NK-92 treated with Interleukin-12 subunit alpha and Interleukin-12 subunit beta, amount 100 ng/mL, for 24 hours (cell line): ENCODE measurements around the gene STXBP6.

Experiments
- DNase-seq: peaks from one replicate; lab custom pipeline; 2025; lab: John Stamatoyannopoulos, UW

STXBP6 gene

DNA sequence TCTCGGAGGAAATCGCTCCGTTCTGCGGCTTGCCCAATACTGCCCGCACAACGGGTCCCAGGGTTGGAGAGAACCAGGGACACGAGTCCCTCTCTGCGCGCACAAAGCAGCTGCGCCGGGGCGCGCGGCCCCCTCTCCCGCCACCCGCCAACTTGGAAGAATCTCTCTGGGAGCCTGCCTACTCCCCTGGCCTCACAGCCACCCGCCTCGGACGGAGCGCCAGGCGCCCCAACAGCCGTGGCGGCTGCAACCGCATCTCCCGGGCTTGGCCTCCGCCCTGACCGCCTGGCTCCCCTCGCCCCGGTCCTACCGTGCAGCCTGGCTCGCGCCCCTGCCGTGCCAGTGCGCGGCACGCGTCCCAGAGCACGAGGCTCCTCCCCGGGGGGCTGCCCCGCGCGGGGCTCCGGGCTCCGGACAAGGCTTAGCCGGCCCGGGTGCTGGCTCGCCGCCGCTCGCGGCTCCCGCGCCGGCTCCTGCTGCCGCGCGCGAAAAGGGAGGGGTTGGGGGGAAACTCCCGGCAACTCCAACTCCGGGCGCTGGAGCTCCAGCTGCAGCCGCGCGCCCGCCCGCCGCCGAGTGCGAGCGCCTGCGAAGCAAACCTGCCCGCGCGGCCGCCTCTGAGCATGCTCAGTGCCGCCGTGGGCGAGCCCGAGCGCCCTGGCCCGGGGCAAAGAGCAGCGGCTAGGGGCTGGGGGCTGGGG is at the start of gene STXBP6:
STXBP6 (minus strand) TSS at position 580 of the 701 bp plus-strand sequence. CDS start 75,329 bp downstream, outside the sequence.
- DNase-seq, result no peak

DNA sequence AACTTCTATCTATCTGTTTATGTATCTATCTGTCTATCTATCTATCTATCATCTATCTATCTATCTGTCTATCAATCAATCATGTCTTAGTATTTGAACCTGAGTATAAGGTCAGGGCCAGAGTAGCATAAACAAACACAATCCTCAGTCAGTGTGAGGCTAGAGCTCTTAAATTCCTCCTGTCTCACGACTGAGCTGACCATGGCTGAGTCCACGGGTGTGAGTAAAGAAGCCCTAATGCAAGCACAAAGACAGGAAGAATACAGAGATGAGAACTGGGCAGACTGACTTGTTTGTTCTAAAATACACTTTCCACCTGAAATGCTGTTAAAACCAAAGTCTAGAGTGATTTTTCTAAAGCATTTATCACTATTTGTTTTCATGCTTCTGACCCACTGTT is 47.2 kb upstream of the STXBP6 start:
- no peak for DNase-seq

DNA sequence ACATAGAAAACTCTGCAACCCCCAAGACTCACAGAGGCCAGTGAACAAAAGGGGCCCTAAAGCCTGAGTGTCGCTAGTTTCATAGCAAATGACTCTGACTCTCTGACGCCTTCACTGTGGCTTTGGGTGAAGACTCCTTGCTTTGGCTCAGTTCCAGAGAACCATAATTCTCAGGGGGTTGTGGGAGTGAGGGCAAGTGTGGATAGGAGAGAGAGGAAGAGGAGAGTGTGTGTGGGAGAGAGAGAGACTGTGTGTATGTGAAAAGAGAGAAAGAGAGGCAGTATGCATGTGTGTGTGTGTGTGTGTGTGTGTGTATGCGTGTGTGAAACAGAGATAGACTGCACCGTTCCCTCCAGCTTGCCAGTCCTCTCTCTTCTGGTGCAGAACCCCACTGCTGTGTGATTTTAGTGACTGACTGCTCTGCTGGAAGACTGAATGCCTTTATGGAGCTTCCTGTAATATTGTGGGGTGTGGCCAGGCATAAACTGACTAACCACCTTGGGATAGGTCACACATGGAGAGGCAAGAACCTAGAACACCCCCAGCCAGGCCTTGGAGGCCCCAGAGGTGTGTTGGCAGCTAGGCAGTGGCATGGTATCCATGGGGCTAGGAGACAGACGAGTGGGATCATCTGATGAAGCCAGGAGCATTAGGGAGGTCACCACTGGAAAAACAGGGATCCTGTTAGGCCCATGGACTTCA is 45.9 kb upstream of the STXBP6 start:
- no peak for DNase-seq

DNA sequence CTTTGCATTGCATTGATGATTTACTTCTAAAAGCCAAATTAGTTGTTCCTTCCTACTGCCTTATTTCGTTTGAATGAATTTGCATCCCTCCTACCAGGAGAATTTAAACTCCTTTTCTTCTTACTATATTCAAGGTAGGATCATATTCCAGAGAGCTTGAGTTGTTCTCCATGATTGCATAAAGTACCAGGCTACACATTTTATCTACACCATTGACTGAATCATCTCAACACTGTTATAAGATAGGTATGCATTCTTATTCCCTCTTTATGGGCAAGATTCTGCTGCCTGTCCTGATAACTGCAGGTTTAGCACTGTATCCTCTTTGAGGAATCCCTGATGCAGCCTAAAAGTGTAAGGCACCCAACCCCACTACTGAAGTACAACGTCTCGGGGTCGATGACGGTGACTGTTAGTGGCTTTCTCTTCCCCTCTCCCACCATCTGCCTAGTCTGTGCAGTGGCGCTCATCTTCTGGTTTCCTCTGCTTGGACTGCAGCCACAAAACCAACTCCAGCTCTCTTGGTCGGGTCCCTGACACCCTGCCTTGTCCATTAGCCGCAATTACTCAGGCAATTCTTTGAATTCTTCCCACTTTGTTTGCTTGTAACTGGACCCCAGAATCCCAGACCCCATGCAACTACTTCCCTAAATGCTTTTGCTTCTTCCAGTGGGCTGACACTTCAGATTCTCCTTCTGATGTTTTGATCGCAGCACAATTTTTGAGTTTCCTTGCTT is 44.4 kb upstream of the STXBP6 start:
- no peak for DNase-seq

DNA sequence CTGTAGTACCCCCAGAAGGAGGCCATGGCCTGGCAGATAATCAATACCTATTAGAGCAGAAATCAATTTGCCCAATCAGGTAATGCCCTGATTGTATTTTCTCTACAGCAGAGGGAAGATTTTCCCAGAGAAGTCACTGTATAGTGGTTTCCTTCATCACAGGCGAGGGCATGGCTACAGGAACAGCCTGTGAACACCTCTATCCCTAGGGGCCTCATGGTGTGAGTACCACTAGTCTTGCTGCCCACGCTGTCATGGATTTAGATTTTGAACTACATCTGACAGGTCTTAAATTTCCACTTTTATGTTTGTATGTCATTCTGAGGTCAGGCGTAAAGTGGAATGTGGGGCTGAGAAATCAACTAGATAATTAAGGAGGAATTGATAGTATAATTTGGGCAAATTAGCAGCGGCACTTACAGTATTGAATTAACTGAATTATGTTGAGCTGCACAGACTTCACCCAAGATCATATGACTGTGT is 42.4 kb upstream of the STXBP6 start:
- DNase-seq, result no peak

DNA sequence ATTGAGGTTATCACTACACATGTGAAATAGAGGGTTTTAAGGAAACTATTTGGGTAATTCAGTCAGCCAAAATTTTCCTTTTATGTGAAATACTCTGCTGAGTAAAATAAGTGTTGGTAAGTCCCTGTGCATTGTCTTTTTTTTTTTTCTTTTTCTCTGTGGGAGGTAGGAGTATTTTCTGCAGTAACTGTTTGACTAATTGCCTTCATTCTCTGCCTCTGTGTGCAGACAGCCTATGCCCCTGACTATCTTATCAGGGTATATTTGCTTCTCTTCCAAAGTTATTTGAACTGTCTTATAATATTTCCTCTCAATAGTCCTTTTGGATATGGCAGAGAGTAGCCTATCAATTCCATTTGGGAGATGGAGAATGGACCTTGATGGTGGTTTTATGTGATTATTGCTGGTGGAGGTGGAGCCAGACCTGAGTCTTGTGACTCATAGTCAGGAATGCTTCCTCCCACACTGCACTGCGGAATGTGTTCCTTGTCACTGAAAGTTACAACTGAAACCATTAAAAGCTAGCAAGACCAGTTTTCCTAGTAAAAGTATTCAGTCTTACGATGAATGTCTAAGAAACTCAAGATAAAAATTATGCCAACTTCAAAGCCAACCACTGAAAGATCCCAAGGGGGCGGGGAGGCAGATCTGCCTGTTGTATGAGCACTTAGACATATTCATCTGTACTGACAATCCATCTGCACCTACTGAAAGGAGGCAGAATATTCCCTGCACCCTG is 40.9 kb upstream of the STXBP6 start:
- DNase-seq, result no peak

DNA sequence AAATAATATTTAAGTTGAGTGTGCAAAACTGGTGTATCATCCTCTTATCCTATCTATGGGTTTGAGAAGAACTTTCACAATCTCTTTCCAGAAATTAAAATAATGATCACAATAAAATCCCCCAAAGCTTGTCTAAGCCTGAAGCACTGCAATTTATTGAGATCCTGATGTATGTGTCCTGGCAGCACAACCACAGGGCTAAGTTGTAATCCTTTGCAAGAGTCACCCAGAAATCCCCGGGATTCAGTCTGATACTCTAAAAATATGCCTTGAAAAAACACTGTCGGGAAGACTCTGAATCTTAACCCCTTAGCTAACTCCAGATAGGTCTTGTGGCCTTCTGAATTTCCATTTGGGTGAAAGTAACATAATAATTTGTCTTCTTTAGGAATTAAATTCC is 40.3 kb upstream of the STXBP6 start:
- DNase-seq, result no peak

DNA sequence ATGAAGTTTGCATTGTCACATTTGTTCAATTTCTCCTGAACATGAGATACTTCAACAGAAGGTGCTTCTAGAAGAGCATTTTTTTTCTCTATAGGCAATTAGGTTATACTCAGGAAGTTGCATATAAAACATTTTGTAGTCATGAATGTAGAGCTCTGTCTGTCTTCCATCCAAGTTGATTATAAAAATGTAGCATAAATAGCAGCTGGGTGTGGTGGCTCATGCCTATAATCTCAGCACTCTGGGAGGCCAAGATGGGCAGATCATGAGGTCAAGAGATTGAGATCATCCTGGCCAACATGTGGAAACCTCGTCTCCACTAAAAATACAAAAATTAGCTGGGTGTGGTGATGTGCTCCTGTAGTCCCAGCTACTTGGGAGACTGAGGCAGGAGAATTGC is 39.5 kb upstream of the STXBP6 start:
- DNase-seq, result no peak

DNA sequence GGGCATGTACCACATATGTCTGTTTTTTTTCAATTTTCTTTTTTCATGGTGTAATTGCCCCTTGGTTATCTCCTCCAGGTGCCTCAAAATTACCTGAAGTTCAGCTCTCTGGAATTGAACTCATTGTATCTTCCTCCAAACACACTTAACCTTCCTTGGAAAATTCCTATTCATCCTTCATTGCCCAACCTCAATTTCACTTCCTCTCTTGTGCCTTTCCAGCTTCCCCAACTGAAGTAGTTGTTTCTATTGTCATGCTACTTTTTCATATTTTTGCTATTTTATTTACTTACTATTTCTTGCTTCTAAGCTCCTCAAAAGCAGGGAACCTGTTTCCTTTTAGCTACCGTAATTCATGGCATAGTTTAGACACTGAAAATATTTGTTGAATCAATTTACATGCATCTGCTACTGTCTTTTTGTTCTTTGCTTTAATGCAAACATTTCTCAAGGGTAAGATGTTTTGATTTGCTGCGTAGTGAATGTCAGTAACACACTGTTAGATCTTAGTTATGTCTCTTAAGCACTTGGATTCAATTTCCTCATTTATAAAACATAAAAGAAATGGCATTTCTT is 37.0 kb upstream of the STXBP6 start:
- DNase-seq, result no peak

DNA sequence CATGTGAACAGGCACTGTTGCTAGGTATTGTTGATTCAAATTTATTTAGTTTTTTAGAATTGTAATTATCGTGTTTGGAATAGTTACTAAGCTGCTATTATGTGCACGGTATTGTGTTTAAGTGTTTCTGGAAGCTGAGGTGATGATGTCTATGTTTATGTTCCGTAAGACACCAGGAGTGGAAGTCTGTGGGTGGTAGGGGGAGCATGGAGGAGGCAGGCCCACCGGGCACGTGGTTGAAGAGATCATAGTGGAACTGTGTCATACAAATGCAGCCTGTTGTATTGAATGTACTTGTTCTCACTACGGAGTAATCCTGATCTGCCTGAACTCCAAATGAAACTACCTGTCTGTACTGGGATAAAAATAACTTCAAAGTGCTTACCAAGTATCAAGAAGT is 36.1 kb upstream of the STXBP6 start:
- DNase-seq, result no peak

DNA sequence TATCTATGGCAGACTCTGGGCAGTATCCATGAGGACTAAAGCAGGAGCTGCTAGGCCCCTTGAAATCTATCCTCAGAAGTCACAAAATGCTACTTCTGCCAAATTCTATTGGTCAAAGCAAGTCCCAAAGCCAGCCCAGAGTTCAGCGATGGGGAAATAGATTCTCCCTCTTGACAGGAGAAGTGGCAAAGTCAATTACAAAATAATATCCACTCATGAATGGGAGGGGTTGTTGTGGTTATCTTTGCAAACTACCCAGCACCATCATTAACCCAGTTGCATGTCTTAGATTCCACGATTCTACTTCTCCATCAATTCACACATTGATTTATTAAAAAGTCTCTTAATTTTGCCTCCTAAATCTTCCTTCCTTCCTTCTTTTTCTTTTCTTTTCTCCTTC is 30.7 kb upstream of the STXBP6 start:
- no peak for DNase-seq

DNA sequence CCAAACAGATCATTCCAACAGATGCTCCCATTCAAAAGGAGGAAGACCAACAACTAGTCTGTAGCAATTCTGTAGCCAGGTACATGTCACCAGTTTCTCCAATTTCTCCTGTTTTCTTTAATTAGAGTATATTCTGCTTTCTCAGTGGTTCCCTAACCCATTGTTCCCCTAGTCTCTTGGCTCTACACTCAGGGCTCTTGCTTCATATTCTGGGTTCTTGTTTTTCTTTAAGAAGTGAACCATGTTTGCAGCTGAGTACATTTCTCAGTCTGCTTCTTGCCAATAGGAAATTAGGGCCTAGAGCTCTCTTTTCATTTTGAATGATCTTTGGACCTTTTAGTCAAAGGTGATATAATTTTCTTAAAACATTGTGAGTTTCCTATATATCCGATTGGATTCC is 29.4 kb upstream of the STXBP6 start:
- no peak for DNase-seq

DNA sequence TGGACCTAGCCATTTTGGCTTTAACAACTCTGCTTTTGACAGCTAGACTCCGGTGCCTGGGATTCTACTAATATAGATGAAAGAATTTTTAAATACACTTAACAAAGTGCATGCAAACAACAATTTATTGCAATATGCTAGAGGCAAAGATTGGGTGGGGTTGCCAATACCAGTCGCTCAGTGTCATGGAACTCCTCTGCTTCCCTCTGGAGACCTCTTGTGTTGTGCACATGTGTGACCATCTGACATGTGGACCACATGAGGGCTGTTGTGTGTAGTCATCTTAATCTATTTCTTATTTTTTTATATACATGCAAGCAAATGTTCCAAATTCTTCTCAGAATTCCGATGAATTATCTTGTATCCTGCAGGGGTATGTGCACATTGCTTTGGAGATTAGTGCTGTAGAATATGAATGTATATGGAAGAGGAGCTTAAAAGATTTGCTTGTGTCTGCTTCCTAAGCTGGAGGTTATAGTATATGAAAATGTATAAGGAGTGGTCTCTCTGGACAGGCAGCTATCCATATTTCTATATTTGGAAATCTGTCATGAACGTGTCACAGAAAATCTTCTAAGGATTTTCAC is 24.2 kb upstream of the STXBP6 start:
- no peak for DNase-seq

DNA sequence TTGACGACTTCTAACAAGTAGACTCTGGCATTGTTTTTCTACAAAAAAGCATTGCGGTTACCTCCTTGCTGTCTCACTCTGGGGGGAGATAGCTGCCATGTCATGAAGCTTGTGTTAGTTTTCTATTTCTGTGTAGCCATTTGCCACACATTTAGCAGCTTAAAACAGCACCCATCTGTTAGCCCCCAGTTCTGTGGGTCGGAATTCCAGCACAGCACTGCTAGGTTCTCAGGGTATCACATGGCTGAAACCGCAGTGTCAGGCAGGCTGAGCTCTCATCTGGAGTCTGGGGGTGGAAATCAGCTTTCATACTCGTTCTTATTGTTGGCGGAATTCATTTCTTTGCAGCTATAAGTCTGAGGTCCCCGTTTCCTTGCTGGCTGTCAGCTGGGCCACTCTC is 19.9 kb upstream of the STXBP6 start:
- no peak for DNase-seq

DNA sequence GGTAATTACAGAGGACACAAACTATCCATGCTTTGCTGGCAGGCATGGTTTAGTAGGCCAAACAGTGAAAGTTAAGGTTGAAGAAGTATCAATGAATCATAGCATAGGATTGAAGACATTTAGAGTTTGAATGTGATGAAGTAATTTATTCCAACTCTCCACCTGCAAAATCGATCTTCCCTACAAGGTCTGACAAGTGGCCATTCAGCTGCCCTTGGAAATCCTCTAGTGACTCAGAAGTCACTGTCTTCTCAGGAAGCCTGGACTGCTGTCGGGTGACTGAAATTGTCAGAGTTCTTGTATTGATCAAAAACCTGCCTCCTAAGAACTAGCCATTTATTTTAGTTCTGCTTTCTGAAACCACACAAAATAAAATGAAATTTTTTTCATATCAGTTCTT is 17.7 kb upstream of the STXBP6 start:
- DNase-seq, result no peak

DNA sequence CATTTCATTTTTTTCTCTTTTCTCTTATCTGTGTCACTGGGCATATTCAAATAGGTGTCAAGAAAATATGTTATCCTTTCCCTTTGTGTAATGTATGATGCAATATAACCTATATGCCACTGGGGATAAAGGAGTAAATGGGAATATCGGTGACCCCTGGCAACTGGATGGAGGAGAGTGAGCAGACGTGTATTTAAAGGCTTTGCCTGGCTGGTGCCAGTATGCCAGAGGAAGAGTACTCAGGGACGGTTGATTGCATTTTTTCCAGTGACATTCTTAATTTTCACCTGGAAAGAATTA is 12.0 kb upstream of the STXBP6 start:
- no peak for DNase-seq

DNA sequence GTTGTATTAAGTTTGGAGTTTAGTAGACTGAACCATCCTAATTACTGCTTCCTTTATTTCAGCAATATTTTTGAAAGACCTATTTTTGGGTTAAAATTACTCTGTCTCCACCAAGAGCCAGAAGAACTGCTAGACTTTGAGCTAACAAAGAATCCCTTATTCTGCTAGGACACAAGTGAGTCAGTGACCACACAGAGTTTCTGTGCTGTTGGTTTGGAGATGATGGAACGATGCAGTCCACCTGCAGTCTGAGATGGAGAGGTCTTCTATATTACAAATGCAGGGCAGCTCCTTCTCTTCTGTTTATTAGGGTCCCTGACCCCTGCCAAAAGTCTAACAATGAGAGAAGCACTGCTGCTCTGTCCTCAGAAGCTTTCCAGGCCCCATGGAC is 6.7 kb upstream of the STXBP6 start:
- DNase-seq, result no peak

DNA sequence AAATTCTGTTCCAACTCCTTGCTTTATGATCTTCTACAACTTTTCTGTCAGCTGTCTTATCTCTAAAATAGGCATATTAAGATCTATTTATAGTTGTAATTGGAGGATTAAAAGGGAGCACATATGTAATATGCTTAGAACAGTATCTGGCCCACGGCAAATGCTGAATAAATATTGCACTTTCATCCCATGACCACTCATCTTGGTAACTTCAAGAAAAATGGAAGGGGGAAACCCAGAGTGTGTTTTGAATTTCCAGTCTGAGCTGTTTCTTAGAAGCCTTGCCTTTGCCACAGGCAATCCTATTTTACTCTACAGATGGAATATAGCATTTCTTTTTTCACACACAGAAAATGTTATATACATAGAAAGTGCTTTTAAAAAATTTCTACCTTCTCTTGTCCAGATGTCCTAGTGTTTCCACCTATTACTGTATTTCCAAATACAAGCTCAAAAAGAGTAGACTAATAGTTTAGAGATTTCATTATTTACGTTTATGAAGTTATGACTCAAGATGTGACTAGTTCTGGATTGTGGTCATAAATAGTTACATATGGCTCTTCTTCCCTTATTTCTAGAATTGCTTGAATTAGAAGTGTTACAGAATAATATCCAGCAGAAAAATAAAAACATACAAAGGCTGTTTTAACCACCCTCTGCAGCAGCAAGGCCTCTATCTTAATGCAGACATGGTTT is 6.2 kb upstream of the STXBP6 start:
- DNase-seq, result no peak

DNA sequence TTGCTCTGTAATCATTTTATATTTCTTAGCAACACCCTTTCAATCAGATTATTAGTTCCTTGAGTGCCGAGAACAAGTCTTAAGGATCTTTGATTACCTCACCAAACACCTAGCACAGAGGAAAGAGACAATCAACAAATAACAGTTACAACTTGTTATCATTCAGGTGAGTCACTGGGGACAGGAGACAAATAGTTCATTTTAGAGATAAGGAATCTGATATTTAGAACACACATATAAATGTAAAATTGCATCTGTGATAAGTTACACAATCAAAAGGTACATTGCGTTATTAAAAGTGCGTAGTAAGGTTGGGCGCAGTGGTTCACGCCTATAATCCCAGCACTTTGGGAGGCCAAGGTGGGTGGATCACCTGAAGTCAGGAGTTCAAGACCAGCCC is 5.1 kb upstream of the STXBP6 start:
- DNase-seq, result no peak

DNA sequence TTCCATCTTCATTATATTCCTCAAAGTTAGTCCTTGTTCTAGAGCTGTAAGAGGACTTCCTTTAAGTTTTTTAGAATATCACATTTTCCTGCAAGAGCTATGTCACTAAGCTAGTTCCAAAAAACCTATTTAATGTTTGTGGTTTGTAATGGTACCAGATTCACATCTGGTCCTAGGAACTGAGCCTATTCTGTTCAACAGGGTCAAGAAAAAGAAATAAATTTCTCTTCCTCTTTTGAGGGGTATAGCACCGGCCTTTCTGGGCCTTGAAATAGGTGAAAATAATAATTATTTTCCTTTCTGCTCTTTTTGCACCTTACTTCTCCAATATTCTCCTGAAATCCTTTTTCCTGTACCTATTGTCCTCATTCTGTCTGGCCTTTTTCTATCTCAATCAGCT is 3.6 kb upstream of the STXBP6 start:
- no peak for DNase-seq

DNA sequence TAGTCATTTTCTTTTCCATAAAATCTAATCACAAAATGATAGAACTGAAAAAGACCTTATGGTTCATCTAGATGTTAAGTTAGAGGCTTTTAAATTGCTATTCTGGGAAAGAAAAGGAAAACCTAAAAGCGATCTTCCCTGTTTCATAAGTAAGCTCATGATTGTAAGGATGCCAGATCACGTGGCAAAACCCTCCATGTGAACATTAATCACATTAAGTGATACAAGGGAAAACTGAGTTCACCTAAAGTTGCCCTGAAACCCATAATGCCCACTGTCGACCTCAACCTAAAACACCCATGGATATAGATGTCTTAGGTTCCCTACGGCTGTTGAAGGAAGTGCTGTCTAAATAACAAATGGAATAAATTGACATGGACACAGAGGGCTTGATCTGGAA is 3.0 kb upstream of the STXBP6 start:
- DNase-seq, result no peak
